NCI-H2029 treated with DMSO at 0.1 percent for 48 hours (cell line): Measurements from ENCODE around the gene PLAAT3.
A peak's percentile ranks its signal among the peaks of the same experiment; 100 is the strongest.
"Not testable (repeated sequence)": the region's sequence is repeated elsewhere in the genome, so short reads cannot be mapped to it uniquely, and the experiment has no call there.

ENCODE experiments used
- DNase-seq: peaks from one replicate; lab custom pipeline; 2025; lab: John Stamatoyannopoulos, UW

The PLAAT3 gene

DNA sequence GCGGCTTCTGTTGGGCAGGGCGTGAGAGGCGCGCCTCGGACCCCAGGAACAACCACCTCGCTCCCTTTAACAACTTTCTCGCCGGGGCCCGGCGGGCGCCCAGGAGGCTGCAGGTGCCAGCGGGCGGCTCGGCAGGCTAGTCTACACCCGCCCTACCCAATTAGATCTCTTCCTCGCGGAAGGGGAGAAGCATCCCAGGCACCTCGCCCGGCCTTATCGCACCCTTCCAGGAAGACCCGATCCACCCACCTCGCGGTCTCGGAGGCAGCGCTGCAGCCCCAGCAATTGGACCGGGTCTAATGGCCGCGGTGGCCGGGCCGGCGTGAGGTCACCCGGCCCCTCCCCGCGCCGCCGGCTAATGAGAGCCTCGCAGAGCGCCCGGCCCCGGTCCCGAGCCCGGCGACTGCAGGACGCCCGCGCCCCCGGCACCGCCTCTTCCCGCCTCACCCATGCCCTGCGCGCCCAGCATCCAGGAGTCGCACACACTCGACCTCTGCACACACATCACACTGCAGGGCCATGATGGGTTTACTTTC, at the start of gene PLAAT3:
Gene PLAAT3 (minus strand): TSS at position 298 of the 536 bp plus-strand sequence. CDS start 419 bp downstream, outside the sequence.
- DNase-seq: no peak

DNA sequence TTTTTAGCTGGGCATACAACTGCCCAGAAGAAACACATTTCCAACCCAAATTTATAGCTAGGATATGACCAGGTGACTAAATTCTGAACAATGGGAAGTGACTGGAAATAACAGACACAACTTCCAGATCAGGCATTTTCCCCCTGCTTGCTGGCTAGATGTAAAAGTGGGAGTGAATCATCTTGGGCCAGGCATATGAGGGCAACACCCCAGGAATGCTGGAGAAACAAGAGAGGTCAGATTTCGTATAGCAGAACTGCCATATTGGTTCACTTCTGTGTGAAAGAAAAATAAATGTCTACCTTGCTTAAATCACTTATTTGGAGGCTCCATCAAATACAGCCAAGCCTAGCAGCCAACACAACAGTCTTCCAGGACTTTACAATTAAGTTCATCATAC, 49.6 kb upstream of the PLAAT3 start:
- no peak for DNase-seq

DNA sequence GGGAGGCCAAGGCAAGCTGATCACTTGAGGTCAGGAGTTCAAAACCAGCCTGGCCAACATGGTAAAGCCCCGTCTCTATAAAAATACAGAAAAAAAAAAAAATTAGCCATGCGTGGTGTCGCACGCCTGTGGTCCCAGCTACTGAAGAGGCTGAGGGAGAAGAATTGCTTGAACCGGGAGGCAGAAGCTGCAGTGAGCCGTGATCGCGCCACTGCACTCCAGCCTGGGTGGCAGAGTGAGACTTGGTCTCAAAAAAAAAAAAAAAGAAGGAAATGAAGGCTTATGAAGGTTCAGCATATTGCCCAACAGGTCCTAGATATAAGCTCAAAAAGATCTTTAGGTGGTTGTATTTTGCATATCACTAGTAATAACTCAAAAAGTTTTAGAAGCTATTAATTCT, 46.7 kb upstream of the PLAAT3 start:
- DNase-seq: no peak

DNA sequence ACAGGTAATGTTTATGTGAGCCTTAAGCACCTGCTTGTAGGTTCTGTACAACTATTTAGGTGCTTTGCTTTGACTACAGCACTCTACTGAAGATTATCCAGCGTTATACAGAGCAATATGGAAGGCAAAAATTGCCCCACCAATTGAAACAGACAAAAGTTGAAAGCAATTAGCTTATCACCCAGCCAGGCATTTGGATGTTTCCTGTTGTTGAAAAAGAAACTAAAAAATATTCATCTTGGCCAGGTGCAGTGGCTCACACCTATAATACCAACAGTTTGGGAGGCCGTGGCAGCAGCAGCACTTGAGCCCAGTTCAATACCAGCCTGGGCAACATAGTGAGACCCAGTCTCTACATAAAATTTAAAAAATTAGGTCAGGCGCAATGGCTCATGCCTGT, 38.4 kb upstream of the PLAAT3 start:
- no peak for DNase-seq

DNA sequence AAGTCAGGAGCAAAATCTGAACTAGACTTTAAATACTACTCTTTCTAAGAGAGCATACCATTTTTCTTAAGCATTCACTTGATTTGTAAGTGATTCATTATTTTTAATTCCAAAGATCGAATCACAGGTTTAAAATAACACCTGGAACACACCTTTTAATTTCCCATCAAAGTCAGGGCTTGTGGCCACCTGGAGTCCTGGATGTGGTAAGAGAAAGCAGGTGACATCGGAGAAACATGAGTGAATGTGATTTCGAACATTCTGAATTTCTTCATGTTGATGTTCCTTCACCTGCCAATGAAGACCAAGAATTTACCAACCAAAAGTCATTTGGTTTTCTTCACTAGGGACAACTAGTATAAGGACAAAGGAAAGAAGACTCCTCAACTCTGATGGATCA, 29.0 kb upstream of the PLAAT3 start:
- DNase-seq: no peak

GRCh38 chr11:63641727-63642126, 27.5 kb upstream of the PLAAT3 start:
- DNase-seq: no peak

- DNase-seq: no peak
These were observed 25.1 kb upstream of the PLAAT3 start for GRCh38 chr11:63639199-63639832.

GRCh38 chr11:63638436-63638835, 24.2 kb upstream of the PLAAT3 start:
- not testable (repeated sequence) for DNase-seq

DNA sequence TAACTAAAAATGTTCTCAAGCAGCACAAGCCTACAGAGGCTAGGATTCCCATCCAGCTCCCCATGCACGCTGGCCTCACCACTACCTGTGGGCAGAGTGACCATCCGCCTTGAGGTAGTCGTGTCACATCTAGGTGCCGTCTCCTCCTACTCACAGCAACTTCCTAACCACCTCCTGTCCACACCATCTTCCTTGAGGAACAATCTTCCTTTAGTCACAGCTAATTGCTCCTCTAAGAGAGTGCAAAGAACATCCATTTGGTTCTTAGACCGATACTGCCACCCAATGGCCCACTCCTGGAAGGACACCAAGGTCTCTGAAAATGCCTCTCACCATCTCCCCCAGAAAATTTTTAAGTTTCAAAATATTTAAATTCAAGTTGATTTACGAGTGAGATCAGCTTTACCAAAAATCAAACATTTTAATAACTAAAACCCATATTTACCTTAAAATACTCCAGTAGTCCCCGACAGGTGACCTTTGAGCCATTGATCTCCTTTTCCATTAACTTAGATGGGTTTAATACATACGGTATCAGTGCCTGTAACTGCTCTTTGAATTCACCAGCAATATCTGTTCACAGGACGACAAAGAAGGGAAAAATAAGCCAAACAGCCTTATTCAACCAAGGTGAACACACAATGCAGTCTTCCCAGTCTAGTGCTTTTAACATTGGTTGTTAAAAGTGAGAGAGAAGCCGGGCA, 21.7 kb upstream of the PLAAT3 start:
- DNase-seq: no peak

DNA sequence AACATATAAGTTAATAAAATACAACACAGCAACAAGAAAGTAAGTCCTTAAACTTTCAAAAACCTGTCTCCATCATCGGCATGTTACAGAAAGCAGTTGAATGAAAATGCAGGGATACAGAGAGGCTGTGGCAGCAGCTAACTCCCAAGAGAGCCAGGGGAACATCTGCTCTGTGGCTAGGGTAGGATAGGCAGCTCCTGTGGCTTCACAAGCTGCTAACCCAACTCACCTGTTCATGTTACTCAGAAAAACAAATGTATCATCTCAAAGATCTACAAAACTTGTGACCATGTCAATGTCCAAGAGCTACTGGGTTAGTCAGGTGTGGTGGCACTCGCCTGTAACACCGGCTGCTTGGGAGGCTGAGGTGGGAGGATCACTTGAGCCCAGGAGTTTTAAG, 15.2 kb upstream of the PLAAT3 start:
- no peak for DNase-seq

DNA sequence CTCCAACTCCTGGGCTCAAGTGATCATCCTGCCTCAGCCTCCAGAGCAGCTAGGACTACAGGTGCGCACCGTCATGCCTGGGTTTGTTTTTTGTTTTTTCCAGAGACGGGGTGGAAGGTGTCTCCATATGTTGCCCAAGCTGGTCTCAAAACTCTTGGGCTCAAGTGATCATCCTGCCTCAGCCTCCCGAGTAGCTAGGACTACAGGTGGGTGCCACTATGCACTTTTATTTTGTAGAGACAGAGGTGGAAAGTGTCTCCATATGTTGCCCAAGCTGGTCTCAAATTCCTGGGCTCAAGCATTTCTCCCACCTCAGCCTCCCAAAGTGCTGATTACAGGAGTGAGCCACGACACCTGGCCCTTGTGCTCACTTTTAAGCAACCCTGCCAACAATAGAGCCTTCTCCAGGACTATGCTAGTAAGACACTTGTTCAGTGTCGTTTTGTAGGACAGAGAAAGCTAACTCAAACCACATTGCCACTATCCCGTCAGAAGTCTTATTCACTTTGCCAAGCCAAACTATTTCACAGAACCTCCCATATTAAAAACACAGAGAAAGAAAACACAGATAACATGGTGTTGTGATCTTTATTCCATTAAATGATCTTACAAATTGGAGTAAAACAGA, 9.4 kb upstream of the PLAAT3 start:
- no peak for DNase-seq

GRCh38 chr11:63622323-63622722, 8.1 kb upstream of the PLAAT3 start:
- peak; percentile 59 for DNase-seq

- DNase-seq: no peak
These were observed 6.8 kb upstream of the PLAAT3 start for GRCh38 chr11:63621071-63621470.

DNA sequence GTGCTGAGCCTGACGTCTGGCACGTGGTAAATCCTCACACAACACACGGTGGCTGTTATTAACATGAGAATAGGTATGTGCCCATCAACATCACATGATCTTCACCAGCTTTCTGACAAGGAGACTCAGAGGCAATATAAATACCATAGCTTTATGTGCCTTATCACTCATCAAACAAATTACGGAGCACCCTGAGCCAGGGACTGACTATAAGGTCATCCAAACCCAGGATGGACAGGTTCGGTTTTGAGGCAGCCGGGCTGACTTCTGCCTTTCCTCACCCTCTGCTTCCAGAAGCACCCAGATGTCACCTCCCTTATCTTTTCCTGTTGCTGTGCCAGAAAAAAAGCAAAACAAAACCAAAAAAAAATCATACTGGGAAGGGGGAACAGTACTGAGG, 5.7 kb upstream of the PLAAT3 start:
- DNase-seq: no peak

GRCh38 chr11:63617686-63618085, 3.5 kb upstream of the PLAAT3 start:
- DNase-seq: not testable (repeated sequence)

DNA sequence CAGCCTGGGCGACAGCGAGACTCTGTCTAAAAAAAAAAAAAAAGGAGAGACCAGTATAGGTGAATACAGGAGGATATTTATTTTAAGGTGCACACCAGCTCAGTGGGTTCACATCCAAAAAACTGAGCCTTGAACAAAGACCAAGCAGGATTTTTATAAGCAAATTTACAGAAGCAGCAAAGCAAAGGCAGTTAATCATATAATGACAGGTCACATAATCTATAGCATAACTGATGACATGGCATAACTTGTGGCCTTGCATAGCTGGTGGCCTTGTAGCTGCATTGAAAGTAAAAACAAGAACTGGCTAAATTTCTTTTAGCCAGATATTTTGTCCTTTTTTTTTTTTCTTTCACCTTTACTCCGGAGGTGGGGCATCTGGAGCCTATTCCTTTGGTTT, 2.7 kb upstream of the PLAAT3 start:
- DNase-seq: no peak

DNA sequence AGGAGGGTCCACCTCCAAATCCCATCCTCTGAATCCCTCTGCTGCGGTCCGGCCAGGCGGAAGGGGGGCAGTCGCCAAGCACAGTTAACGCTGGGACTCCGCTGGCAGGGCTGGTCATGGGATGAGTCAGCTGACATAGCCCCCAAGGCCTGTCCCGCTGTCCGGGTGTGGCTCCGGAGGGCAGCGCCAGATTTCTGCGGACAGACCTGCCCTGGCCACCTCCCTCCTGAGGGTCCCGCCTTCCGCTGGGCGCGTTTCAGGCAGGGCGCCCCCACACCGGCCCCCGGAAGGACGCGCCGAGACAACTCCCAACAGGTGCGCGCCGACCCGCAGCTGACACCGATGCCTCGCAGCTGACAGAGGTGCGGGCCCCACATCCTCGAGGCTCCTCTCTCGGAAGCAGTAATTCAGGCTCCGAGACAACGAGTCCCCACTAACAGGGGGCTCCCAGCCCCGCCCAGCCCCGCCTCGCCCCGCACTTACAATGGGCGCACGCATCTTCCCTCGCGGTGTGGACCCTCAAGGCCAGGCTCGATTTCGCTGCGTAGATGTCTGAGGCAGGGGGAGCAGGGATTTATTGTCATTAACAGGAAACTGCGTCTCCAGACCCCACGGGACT, 607 bp downstream of the PLAAT3 start:
- DNase-seq: no peak

DNA sequence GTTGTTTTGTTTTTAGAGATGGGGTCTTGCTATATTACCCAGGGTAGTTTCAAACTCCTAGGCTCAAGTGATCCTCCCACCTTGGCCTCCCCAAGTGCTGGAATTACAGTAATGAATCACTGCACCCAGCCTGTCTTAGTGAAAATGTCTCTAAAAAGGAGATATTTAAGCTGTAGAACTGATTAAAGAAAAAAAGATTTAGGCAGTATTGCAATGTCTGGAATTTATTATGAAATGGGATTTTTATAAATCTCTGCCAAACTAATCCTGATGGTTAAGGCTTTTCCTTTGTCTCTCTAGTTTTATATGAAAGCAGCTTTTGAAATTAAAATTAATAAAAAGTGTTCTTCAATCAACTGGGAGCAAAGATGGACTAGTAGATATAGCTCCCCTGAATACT, 2.1 kb downstream of the PLAAT3 start:
- DNase-seq: no peak

DNA sequence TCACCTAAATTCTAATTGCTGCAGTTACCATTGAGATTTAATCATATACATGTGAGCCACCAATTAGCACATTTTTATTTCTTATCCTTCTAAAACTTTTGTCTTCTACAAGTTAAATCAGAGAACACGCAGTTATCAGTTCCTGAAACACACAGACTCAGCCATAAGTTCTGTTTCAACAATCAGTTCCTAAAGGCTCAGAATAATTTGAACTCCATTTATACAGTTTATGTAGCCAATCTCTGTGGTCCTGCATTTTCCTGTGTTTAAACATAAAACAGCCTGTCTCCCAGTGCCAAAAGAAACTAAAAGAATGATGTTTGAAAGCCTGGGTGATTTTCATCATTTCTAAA, 2.9 kb downstream of the PLAAT3 start:
- DNase-seq: no peak

GRCh38 chr11:63610604-63611394, 3.4 kb downstream of the PLAAT3 start:
- DNase-seq: no peak

- no peak for DNase-seq
These were observed 4.2 kb downstream of the PLAAT3 start for GRCh38 chr11:63609971-63610580.

DNA sequence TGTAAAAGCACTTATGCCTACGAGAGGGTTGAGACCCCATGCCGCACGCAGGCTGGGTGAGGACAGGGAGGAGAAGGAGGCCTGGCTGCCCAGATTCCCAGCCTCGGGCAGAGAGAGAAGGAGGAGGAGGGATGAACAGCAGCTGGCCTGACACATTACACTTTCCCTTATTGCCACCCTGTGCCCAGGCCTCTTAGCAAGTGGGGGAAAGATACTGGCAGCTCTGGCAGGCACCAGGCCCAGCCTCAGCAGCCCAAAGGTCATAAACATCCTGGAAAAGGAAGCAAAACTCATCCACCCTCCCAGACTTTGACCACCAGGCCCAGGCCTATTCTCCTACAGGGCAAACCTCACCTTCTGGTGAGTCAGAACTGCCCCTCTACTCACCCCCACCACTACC, 4.7 kb downstream of the PLAAT3 start:
- no peak for DNase-seq
